Posterior cingulate gyrus (tissue), 11 donors: Measurements from ENCODE around the gene OSBPL5.
"Not testable (repeated sequence)": the region's sequence is repeated elsewhere in the genome, so short reads cannot be mapped to it uniquely, and the experiment has no call there.

Experiments used
- DNase-seq, 10 donors: peaks; one replicate each; pipeline versions ENCODE4 v3.0.0 to v3.0.0-alpha.2; 2020 to 2021; ENCODE audit warnings: mixed read lengths in 3 of 10
- intact Hi-C: fragments of 100-400 bp; cut with DNase I; formaldehyde crosslinking; loops from one replicate; pipeline ENCODE4 v1.15.1; 2023

Gene OSBPL5

DNA sequence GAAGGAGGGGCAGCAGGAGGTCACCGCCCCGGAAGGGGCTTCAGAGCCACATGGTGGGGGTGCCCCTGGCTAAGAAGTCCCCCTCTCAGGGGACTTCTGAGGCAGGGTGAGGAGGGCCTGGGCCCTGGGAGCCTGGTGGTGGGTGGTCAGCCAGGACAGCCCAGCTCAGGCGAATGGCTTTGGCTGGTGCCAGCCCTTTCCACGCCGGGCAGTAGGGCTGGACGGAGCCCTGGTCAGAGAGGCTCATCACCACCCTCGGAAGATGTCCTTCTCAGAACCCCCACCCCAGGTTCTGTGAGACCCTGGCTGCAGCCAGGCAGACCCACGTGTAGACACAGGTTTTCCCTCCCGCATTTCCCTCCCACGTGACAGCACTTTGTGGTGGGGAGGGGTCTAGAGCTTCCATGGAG lies 35.9 kb downstream of the OSBPL5 start:
- intact Hi-C loops: loop anchor here (5.0 kb wide), 1 partner anchor 38 kb away; the partner anchor contains the start of gene OSBPL5
- peak in 5 of 10 donors; percentile 3 to 84 (median 27) for DNase-seq

GRCh38 chr11:3128356-3129180 lies 36.5 kb downstream of the OSBPL5 start:
- intact Hi-C loops: loop anchor here (5.0 kb wide), 1 partner anchor 39 kb away; the partner anchor contains the start of gene OSBPL5
- DNase-seq: peak in 4 of 10 donors; percentile 14 to 68 (median 56)

DNA sequence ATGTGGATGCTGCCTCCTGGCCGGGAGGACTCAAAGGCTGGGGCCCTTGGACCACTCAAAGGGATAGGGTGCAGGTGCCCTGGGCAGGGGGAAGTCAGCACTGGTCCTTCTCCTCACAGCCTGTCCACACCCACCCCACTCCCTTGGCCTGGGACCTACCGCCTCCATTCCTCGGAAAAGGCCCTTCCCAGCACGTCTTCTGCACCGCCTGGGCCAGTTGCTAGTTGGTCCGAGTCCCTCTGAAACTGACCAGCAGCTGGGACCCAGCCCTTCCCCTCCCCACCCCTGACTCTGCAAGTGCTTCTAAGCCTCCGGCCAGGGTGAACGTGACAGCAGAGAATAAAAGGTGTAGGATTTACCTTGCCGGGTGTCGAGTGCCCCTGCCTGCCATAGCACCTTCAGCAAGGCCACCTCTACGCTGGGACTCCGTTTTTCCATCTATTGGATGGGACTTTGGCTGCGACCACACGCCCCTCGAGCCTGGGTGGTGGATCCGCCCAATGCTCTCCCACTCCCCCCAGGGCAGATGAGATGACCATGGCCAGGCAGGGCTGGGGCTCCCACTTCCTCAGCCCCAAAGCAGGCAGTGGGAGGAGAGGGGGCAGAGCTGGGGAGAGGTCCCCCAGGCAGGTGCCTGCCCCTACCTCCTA lies 37.3 kb downstream of the OSBPL5 start:
- DNase-seq: peak in 6 of 10 donors; percentile 3 to 72 (median 40)
- intact Hi-C loops: loop anchor here (5.0 kb wide), 1 partner anchor 39 kb away; the partner anchor contains the start of gene OSBPL5

- peak in 7 of 10 donors; percentile 3 to 82 (median 16) for DNase-seq
- intact Hi-C loops: loop anchor here (5.0 kb wide), 1 partner anchor 40 kb away; the partner anchor contains the start of gene OSBPL5
Observed at GRCh38 chr11:3126901-3127691, 38.0 kb downstream of the OSBPL5 start.

DNA sequence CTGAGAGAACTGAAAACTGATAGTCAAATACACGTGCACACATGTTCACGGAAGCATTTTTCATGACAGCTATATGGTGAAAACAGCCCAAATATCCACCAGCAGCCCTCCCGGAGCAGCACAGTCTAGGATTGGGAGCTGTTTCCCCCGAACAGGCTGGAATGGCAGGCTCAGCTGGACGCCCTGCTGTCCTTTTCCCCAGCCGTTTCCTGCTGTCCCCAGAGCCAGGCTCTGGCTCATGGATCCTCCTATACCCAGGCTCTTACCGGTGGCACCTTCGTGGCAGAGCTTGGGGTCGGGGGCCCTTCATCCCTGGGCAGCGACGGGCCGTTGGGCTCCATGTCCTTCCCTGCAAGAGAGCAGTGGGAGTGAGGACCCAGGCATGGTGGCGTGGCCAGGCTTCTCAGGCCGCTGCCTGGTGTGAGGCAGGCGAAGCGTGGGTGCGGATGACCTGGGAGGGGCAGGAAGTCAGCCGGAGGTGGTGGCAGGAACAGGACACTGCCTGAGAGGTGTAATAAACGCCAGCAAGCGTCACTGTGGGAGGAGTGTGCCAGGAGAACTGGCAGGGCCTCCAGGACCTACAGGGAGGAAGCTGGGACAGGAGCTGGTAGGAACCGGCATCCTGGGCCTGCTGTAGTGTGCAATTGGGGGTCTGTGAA lies 38.8 kb downstream of the OSBPL5 start:
- intact Hi-C loops: loop anchor here (5.0 kb wide), 1 partner anchor 41 kb away; the partner anchor contains the start of gene OSBPL5
- peak in 6 of 10 donors; percentile 7 to 80 (median 35) for DNase-seq

- intact Hi-C loops: loop anchor here (5.0 kb wide), 2 partner anchors 42 to 92 kb away; partner anchors contain the start of genes MRGPRG and OSBPL5
- peak in 3 of 10 donors; percentile 23 to 46 (median 46) for DNase-seq
Observed at GRCh38 chr11:3124821-3125220, 40.3 kb downstream of the OSBPL5 start.

- peak in 9 of 10 donors; percentile 5 to 88 (median 31) for DNase-seq
- intact Hi-C loops: loop anchor here (5.0 kb wide), 1 partner anchor 93 kb away; the partner anchor contains the start of gene MRGPRG
Observed at GRCh38 chr11:3123761-3124733, 41.1 kb downstream of the OSBPL5 start.

GRCh38 chr11:3123305-3123704 lies 41.8 kb downstream of the OSBPL5 start:
- intact Hi-C loops: loop anchor here (5.0 kb wide), 1 partner anchor 94 kb away; the partner anchor contains the start of gene MRGPRG
- peak; percentile 33 to 93 (median 68) for DNase-seq

- DNase-seq: peak in 4 of 10 donors; percentile 7 to 77 (median 25)
- intact Hi-C loops: loop anchor here (5.0 kb wide), 1 partner anchor 95 kb away; the partner anchor contains the start of gene MRGPRG
Observed at GRCh38 chr11:3122775-3123201, 42.3 kb downstream of the OSBPL5 start.

DNA sequence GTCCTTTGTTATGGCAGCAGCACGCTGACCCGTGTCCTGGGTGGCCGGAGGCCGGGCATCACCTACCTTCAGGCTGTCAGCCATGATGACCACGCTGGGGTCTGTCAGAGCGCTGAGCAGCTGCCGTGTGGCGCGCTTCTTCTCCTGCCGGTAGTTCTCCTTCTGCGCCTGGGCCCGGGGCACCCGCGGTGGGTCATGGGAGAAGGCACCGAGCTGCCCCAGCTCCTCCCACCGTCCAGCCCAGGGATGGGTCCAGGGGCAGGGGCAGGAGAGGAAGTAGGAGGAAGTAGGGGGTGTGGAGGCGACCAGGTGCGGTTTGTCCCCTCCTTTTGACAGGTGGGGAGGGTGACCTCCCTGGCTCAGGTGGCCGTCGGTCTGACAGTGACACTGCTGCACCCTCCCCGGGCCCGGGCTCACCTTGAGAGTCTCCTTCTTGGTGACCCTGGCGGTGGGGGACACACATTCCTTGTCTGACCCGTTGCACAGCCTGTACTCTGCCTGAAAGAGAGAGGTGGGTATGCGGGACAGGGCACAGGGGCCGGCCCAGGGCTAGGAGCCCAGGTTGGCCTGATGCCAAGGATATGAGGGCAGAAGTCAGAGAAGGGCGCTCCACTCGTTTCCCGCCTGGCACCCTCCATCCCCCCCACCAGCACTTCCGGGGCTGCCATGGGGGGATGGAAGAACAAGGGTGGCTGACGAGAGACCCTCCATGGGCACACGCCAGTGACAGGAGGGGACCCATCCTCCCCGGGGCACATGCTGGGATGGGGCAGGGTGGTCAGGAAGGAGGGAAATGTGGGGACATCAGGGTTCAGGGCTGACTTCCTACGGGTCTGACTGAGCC lies 43.0 kb downstream of the OSBPL5 start:
- peak in 7 of 10 donors; percentile 3 to 84 (median 23) for DNase-seq

GRCh38 chr11:3121416-3121815 lies 43.7 kb downstream of the OSBPL5 start:
- intact Hi-C loops: loop anchor here (5.0 kb wide), 1 partner anchor 96 kb away; the partner anchor contains the start of gene MRGPRG
- peak in 3 of 10 donors; percentile 35 to 57 (median 50) for DNase-seq

More for the DNA sequence above, 43.0 kb downstream of the OSBPL5 start:
- intact Hi-C loops: loop anchor here (5.0 kb wide), 1 partner anchor 95 kb away; the partner anchor contains the start of gene MRGPRG

DNA sequence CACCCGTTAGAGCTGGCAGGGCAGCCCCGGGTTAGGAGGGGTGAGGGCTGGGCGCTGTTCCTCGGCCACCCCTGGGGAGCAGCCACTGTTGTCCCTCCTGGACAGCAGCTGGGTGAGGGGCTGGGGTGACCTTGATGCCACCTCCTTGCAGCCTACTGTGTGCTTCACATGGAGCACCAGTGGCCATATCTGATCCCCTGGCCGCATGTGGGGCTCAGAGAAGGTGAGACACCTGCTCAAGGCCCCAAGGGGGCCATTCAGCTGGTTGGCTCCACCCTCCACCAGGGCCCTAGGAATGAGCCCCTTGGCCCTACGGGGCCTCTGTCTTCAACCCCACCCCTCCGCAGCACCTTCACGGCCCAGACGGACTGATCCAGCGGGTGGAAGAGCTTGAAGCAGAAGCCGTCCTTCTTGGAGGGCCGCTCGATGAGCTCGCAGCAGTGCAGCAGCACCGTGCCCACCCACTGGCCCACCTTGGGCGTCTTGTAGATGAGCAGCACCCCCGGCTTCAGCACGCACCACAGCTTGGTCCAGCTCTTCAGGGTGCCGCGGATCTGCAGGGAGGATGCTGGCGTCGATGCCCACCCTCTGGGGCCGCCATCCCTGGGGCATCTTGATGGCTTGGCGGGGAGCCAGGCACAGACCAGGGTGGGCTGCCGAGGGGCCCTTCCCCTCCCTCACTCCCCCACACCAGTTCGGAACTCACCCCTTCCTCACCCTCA lies 44.9 kb downstream of the OSBPL5 start:
- DNase-seq: peak in 5 of 10 donors; percentile 8 to 74 (median 50)
- intact Hi-C loops: loop anchor here (5.0 kb wide), 1 partner anchor 97 kb away; the partner anchor contains the start of gene MRGPRG

DNA sequence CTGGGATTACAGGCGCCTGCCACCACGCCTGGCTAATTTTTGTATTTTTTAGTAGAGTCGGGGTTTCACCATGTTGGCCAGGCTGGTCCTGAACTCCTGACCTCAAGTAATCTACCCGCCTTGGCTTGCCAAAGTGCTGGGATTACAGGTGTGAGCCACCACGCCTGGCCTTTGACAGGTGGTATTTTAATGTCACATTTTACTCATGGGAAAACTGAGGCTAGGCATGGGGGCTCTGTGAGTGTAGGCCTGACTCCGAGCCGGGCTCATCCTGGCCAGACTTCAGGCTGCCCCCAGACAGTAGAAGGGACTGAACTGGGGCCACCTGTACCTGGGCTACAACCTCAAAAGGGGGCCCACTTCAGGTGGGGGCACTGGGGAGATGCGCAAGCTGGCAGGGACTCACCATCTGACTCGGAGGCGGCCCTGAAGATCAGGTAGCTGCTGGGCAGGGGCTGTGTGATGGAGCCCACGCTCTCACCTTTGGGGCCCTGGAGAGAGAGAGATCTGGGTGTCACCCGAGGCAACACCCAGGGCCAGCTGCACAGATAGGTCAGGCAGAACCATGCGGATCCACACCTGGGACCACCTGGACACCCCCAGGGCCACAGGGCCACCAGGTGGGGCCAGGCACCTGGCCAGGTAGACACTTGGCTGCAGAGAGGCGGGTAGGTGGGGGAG lies 45.8 kb downstream of the OSBPL5 start:
- peak in 3 of 10 donors; percentile 7 to 73 (median 59) for DNase-seq
- intact Hi-C loops: no loop called here

GRCh38 chr11:3115321-3115720 lies 49.8 kb downstream of the OSBPL5 start:
- DNase-seq: no peak
- intact Hi-C loops: no loop called here

DNA sequence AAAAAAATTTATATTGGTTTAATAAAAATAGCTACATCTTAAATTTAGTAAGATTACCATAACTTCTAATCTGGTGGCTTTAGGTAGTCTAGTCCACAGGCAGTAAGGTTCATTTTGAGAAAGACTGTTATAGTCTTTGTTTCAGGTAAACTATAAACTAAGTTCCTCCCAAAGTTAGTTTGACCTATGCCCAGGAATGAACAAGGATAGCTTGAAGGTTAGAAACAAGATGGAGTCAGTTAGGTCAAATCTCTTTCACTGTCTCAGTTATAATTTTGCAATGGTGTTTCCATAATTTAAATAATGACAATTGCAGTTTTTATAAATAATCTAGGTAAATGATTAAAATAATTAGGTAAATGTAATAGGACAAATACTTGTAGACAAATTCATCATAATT lies 51.4 kb downstream of the OSBPL5 start:
- DNase-seq, intact Hi-C loops: not testable (repeated sequence)
